T follicular helper cell (primary cell): ENCODE results near the gene N4BP2L2.

Source experiments
- DNase-seq: peaks from one replicate; pipeline ENCODE4 v3.0.0-alpha.2; 2020; ENCODE audit warnings: low read depth

The N4BP2L2 gene

DNA sequence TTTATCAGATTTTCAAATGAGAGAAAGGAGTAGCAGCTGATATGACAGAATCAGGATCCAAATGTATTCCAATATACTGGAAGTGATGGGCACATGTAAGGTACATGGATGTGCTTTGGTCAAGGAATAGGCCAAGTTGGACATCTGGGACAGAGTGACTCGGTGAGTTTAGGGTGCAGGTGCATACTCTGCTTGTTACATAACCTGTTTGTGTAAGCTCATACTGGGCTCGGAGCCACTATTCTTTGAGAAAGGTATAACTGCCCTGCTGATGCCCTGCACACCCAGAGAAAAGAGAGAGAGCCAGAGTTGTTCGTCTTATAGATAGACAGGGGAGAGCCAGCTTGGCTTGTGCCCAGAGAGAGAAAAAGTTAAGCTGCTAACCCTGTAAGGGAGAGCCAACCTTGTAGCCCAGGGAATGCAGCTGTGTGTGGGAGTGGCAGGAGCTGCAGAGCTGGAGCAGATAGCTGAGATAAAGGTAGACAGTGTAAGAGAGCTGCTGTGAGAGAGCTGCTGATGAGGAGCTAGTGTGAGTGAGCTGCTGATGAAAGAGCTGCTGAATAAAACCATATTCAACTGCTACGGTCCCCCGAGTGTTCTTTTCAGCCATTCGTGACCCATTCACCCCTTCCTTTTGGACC, 70.0 kb downstream of the N4BP2L2 start:
- no peak for DNase-seq

DNA sequence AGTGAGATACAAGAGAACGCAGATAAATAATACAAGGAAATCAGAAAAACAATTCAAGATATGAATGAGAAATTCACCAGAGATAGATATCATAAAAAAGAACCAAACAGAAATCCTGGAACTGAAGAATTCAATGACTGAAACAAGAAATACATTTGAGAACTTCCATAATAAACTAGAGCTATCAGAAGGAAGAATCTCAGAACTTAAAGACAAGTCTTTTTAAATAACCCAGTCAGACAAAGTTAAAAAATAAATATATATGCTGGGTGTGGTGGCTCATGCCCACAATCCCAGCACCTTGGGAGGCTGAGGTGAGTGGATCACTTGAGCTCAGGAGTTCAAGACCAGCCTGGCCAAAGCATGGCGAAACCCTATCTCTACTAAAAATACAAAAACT, 82.0 kb downstream of the N4BP2L2 start:
- no peak for DNase-seq

DNA sequence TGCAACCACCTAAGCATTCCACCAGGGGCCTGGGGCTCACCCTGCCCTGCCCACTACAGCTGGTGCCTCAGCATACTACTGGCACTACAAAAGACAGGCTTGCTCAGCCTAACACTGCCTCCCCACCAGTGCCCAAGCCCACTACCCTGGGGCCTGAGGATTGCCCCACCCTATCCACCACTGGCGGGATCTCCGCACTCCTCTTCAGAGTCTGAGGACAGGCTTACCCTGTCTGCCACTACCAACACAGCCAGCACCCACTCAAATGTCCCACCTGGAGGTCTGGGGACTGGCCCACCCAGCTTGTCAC, 83.0 kb downstream of the N4BP2L2 start:
- no peak for DNase-seq

DNA sequence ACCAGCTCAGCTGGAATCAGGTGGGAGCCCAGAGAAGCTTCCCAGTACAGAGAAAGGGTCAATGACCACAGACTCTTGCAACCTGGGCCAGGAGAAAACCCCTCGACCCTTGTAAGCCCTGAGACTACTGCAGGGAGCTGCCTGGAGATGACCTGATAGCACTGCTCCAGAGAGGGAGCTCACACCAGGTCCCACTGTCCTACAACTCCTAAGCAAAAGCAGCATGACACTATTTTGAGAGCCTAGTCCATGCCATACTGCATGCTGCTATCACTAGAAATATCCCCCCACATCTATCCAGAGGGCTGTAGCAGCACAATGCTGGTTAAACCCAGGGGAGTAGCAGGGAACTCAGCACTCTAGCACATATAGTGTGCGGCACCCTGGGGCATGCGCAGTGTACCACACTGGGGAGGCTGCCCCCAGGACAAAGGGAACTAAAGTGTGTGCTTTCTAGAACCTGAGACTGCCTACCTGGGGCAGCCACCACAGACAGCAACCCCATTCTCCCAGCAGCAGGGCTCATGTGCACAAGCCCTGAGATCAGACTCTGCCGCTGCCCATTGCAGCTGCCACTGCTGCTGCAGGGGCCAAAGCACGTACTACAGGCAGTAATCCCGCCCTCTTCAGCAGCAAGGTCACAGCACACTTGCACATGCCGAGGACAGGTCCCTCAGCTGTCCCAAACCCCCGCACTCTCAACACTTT, 83.6 kb downstream of the N4BP2L2 start:
- DNase-seq = no peak

DNA sequence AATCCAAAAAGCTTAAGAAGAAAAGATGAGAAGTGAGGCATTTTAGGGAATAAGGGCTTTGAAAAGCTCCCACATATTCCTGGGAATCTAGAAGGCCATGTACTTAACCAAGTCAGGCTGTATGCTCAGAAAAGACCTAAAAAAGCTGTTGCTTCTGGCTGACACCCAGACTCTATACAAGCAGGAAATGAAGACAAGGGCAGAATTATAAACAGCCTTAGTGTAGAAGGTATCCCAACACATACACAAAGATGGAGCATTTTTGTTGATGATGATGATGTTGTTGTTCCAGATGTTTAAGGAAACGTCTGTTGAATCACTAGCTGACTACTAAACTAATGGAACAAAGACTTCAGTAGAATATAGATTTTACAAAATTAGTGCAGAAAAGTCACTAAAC, 84.6 kb downstream of the N4BP2L2 start:
- no peak for DNase-seq

DNA sequence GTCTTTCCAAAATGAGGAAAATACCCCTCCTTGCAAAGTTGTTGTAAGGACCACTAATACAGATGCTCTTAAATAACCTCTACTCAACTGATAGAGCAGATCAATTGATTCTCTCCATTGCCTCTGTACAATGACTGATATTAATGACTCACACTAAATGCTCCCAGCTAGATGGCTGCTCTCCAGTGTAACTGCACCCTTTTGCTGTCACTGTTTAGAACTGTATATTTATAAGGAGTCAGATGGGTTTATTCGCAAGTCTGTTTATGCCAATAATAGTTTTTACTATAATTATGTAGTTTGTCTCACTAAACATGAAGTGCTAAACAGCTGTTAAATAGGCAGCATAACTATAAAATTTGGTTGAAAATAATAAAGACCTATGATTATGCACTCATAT, 89.6 kb downstream of the N4BP2L2 start:
- no peak for DNase-seq

DNA sequence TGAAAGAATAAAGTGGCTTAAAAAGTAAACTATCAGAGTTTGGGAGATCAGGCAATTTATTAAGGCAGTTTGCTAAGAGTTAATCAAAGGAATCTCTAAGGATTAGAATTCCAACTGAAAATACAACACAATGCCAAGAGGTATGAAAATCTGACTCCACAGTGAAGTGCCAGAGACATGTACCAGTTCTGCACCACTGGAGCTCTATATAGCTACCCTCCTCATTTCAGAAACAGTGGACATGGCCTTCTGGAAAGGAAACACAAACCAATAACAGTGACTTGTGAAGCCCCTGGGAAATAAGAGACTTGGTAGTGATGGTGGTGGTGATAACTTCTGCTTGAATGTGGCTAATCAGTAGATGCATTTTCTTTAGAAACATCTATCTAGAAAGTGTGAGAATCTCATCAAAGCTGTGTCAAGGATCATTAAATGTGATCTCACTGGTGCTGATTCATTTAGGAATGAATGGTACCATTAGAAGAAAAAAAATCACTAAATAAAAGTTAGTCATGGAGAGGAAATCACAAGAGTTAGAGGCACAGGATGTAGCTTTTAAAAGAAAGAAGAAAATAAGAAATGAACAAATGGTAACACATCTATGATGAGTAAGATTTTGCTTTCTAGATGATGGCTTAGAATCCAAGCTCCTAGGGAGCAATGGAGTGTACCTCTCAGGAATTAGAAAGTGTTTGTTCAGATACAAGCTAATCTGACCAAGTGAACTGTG, 90.5 kb downstream of the N4BP2L2 start:
- no peak for DNase-seq

DNA sequence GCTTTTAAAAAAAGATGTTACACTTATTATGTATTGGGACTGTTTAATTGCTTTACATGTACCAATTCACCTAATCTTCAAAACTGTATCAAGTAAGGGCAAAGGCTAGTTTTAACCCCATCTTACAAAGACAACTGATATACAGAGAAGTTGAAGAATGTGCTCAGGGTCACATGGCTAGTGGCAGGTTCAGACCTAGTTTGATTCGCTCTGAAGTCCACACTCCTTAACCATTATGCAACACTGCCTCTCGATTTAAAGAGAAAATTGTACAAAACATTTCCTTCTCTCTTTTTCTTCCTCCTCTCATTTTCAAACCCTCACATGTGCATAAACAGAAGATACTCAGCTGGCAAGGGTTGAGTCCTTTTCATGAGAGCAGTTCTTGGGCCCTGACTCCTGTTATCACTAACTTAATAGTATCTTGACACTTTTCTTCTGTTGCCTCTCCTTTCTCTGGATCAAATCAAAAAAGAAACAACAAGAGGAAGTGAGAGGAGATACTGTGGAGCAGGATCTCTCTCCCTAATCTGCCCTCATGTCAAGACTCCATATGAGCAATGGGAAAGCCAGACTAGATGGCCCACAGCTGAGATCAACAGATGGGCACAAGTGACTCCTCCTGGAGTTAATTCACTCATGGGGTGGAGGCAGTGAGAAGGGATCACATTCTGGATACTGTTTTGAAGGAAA, 91.7 kb downstream of the N4BP2L2 start:
- DNase-seq = no peak

DNA sequence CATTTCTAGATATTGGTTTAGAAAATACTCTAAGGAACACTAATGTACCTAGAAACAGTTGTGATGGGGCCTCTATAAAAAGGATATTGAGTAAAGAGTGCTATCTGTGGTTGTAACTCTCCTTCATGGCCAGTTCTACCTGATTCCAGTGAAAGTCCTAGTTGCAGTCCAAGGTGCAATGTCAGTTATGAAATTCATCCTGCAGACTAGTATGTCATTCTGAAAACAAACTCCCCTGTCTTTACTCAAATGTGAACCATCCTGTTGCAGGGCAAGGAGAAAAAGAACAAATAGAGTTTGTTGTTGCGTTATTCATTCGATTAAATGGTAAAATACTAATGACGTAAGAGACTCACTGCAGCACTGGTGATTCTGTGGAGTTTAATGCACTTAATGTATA, 92.4 kb downstream of the N4BP2L2 start:
- no peak for DNase-seq

DNA sequence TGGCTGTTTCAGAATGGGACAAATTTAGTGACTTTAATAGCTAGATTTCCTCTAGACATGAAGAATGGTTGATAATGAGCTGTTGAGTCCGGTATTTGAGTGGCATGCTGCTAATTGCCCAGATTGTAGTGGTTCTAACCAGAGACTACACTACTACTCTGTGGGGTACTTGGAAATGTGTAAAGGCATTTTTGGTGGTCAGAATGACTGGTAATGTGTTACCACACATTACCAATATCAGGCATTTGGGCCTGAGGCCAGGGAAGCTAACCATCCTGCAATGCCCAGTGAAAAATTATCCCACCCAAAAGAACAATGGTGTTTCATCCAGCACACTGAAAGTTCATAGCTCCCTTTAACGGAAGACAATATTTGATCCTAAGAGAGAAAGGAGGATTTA, 93.1 kb downstream of the N4BP2L2 start:
- DNase-seq = no peak

DNA sequence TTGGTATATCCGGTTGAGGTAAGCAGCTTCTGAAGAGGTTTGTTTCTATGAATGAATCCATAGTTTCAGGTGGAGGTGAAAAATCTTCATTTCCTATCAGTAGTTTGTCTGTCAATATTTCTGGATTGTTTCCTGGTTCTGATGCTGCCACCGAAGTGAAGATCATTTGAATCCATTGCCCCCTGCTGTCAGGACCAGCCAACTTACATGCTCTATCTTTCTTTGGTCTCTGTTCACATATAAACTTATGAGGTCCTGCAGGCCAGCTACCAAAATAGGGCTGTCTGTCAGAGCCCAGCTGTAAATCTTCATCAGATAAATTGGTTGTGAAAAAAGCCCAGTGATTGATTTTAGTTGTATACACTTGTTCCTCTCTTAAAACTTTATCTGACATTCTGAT, 95.5 kb downstream of the N4BP2L2 start:
- DNase-seq = peak; percentile 24

DNA sequence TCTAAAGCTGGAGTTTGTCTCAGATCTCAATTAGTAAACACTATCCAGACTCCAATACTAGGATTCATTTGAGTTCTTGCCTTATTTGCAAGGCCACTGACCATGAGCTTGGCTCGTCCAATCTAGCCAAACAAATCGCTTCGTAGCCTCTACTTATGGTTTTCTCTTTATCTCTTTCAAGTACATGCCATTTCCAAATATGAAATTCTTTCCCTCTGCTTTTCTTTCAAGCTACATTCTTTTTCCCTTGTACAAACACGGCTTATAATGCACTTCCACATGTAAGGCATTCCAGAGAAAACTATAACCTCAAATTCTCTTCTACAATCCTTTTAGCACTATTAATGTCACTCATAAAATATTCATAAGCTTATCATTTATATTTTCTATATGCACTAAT, 99.7 kb downstream of the N4BP2L2 start:
- no peak for DNase-seq

DNA sequence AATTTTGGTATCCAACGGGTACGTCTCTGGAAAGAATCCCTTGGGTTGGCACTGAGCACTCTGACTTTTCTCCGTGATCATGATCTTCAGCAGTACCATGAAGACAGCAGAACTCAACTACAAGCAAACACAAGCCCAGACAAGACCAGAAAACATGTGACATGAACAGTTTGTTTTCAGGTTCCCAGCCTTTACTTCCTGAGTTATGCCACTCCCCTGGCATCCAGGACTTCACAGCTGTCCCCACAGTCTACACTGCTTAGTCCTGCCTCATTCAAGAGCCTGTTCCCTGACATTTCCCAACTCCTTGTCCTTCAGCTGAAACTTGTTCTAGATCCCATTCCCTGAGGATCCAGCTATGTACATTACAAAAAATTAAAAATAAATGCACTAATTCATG, 105.7 kb downstream of the N4BP2L2 start:
- DNase-seq = no peak

DNA sequence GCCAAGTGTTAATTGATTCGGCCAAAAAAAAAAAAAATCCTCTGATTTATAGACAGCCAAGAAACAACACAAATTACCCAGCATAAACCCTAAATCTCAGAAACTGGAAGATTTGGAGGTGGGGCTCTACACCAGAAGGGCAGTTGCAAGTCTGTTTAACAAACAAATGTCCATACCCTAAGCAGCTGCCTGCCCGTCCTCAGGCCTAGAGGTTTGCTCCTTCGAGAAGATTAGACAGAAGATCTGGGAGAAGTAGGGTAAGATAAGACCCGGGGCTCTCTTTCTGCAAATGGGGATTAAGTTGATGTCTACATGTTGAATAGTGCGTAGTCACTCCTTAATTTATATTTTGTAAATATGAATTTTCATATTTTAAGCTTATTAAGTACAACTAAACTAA, 107.2 kb downstream of the N4BP2L2 start:
- DNase-seq = no peak

DNA sequence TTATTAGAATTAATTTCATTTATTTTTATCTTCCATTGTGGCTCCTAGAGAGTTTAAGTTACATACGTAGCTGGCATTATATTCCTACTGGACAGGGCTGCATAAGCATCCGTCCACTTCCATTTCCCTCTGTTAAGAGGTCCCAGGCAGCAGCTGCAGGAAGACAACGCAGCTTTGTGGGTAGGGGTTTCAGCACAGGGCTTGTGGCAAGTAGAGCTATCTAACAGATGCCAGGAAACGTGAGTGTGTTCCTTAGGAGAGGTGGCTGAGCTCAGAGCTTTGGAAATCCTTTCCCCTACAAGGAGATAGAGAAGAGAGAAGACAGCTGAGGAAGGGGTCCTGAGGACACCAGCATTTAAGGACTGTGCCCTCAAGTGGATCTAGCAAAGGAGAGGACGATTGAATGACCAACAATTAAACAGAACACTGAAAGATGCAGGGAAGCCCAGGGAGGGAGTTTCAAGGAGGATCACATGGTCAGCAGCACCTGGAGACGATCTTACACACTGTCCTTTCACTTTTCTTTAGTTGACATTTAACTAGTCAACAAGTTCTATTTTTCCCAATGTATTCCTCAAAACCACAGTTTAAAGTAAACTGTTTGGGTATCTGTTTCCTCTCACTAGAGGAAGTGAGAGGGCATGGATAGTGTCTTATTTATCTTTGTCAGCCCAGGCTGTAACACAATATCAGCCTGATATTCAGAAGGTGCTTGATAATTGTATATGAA, 108.4 kb downstream of the N4BP2L2 start:
- DNase-seq = no peak

DNA sequence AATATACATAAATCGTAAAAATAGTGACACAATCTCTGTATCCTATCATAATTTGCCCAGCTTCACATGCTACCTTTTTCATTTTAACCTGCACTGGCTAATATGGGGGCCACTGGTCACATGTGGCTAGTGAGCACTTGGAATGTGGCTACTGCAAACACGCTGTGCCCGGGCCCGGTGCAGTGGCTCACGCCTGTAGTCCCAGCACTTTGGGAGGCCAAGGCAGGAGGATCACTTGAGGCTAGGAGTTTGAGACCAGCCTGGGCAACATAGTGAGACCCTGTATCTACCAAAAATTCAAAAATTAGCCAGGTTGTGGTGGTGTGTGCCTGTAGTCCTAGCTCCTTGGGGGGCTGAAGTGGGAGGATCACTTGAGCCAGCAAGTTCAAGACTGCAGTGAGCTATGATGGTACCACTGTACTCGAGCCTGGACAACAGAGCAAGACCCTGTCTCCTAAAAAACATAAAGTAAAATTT, 109.1 kb downstream of the N4BP2L2 start:
- DNase-seq = no peak

DNA sequence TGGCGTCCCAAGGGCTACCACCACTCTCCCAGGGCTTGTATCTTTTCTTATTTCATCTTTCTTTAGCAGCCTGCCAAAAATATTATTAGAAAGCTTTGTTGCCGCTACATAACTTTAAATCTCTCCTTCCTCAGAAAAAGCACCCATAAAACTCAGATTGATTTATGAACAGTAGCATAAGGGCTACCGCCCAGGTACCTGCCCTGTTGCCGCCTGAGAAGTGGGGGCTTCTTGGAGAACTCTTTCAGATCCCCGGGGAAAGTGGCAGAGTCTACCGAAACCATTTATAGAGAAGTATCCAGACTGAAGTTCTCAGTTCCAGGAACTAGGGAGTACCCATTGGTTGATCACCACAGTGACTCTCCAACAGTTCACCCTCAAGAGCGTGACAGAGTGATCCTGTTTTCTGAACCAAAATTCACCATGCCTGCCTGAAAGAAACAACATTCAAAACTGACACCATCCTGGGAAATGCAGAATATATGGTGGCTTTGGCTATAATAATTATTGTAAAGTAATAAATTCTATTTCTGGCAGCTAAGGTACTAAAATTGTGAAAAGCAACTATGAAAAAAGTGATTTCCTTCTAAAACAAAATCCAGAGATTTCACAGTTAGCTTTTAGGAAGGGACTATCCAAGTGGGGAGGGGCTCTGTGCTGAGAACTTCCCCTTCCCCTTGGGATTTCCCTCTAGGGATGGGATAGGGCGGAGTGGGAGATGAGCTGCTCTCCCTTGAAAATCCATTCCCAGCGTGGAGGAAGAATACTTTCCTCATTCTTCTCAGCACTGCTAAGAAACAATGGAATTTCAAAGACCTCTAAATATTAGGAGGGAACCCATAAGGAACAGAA, 109.8 kb downstream of the N4BP2L2 start:
- DNase-seq = no peak

DNA sequence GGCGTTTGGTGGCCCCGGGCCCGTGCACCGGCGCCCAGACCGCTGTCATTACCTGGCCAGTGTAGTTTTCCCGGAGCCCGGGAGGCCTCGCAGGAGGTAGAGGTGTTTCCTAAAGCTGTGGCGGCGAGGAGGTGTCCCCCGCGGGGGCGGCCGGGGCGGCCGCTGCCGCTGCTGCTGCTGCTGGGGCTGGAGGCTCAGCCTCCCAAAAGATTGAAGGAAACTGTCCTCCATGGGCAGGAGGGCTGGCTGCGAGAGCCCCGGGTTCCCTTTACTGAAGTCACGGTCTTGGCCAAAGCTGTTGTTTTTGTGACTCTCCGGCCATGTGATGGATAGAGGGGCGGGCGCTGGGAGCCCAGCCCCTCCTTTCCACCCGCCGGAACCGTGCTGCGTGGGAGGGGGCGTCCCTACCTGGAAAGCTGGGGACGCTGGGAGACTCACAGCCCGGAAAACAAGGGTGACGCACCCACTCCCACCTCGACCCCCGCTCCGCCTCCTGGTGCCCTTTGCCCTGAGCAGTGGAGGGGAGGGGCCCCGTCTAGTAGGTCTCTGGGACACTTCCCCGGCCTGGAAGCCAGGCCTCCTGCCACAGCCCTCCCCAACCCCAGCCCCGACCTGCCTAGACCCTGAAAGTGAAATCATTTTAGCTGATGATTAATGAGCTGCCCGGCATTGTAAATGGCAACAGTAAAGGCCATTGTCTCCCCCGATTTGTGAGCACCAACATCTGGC, 110.6 kb downstream of the N4BP2L2 start, which contains the start of gene N4BP2L1:
Gene N4BP2L1, minus strand, starts transcription at position 279 of the 729 bp plus-strand sequence. Its CDS starts 48 bp downstream, at position 231.
- DNase-seq = peak; percentile 77

DNA sequence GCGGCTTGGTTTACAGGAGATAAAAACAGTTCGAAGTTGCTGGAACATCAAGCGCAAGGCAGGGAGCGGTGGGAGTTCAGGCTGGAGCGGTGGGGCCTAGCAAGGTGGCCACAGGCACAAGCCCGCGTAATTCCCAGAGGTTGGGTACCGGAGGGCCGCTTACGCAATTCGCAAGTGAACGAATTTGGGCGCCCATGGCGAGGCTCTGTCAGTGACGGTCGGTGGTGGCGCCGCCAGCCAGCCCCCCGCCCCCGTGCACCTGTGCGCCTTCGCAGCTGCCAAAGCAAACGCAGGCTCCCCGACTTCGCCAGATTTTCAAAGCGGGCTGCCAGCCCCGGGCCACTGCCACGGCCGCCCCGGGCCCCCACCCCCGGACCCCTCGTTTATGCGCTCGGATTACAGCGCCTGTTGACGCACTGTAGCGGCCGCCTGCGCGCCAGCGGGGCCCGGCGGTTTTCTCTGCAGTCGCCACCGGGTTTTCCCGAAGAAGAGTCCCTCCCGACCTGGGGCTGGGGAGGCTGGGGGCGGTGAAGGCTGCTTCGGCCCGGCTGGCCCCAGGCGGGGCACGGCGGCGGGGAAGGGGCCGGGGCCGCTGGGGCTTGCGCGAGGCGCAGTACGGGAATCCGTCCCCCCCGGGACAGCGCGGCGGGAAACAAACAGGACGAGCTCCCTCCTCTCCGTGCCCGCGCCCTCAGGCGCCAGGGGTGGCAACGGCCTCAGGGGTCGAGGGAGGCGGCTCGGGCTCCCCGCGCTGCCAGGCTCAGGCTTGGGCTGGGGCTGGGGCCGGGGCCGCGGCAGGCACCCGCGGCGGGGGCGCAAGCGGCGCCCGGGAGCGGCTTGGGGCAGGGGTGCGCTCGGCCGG, 111.4 kb downstream of the N4BP2L2 start:
- DNase-seq = peak; percentile 57
